GM21529 (cell line): ENCODE data around the gene GAS7.

ENCODE experiments used
- ATAC-seq: cut with Tn5 transposase; IDR thresholded peaks from one replicate; pipeline ENCODE4 v1.9.1; 2021; ENCODE audit not compliant: unreplicated experiment

GAS7 gene

DNA sequence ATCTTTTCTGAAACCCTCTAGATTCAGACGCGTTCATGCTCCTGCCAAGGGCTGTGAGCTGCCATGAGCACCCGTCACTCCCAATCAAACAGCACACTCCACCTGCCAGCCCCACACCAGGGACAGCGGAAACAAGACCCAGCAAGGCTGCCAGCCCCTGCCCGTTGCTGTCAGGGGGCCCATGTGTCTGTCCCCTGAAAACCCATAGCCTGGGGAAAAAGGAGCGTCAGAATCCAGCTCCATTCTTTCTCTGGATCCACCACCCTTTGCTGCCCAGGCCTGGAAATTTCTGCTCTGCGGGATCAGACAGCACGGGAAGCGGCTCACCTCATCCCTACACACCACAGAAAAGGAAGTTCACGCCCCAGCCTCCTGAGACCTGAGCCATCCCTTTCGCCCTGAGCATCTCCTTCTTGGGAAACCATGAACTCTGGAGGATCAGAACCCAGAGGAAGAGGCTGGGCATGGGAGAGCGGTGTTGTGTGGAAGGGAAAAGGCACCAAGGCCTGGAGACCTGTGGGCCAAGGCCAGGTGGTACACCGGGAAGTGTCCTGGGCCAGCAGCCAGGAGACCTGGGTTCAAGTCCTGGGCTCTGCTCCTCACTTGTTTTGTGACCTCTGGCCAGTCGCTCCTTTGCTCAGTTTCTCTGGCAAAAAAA is 241.8 kb downstream of the GAS7 start:
- no peak for ATAC-seq

GRCh38 chr17:9953492-9953891 is 244.9 kb downstream of the GAS7 start:
- no peak for ATAC-seq

- no peak for ATAC-seq
Measured at GRCh38 chr17:9951803-9952202, 246.6 kb downstream of the GAS7 start.

GRCh38 chr17:9948928-9949327 is 249.5 kb downstream of the GAS7 start:
- no peak for ATAC-seq

DNA sequence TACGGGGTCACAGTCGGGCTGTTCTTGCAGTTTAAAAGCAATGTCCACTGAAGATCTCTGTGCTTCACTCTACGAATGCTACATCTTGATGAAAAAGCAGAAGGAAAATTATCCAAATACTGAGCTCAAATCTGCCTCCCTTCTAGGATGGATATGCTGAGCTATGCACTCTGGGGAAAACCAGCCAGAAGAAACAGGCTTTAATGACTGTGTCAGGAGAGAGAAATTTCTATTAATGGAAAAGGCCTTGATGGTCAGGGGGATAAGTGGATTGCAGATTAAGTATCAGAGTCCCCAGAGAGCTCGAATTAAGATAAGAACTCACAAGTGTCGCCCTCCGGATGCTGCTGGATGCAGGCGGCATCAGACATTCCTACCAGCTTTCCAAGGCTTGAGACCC is 253.7 kb downstream of the GAS7 start:
- ATAC-seq, result no peak

DNA sequence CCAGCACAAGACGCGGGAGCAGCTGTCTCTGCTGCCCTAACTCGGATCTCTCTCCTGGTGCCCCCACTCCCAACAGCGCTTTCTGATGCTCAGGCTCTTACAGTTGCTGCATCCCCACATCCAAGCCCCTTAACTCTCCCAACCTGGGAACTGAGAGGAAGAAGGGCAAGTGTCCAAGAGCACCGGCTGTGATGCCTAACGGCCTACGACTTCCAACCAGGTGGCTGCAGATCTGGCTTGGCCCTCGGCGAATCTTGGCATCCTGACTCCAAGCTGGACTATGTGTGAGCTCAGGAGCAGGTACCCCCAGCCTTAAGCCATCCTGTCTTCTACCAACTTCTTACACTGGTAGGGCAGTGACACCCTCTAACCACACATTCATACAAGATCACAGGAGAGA is 255.1 kb downstream of the GAS7 start:
- ATAC-seq, result no peak

GRCh38 chr17:9942885-9943284 is 255.5 kb downstream of the GAS7 start:
- no peak for ATAC-seq

GRCh38 chr17:9941305-9941704 is 257.1 kb downstream of the GAS7 start:
- ATAC-seq, result no peak

DNA sequence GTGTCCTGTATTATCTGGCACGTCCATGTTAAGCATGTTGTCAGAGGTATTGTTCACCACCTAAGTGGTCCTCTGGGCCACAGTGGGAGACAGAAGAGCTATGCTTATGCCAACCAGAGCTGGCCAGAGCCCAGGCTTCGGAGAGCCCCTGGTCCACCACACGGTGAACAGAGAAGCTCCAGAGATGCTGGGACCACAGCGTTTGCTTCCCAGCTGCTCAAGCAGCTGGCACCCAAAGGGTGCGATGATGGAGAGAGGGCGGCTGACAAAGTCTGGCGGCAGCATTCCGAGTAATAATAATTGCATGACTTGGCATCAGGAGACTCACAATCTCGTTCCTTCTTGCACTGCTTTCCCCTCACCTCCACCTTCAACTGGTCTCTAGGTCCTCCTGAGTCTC is 257.6 kb downstream of the GAS7 start:
- ATAC-seq, result no peak

- ATAC-seq, result no peak
Measured at GRCh38 chr17:9938764-9939163, 259.6 kb downstream of the GAS7 start.

DNA sequence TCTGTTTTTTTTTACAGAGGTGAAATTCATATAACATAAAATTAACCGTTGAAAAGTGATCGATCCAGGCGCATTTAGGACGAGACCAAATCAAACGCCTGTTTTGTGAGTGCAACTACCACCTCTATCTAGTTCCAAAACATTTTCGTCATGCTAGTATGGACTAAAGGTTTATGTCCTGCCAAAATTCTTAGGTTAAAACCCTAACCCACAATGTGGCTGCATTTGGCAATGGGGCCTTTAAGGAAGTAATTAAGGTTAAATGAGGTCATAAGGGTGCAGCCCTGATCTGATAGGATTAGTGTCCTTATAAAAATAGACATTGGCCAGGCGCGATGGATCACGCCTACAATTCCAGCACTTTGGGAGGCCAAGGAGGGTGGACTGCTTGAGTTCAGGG is 260.5 kb downstream of the GAS7 start:
- no peak for ATAC-seq

DNA sequence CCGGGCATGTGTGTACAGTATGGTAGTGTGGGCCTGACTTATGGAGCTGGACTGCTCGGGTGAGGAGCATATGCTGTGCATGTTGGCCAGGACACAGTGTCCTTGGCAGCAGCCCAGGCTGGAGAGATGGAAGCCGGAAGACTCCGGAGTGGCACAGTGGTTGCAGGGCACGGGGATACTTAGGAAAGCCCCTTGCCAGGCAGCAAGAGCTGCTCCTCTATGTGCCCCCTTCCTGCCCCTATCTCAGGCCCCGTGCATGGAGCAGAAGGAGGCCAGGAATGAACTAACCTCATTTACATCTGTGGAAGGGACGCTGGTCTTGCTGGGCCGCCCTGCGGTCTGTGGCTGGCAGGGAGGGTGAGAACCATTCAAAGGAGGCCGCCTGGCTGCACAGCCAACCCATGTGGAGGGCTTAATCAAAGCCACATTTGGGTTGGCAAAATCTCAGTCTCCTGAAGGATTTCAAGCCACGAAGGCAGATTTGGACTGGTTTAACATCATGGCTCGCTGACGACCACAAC is 261.1 kb downstream of the GAS7 start:
- no peak for ATAC-seq

DNA sequence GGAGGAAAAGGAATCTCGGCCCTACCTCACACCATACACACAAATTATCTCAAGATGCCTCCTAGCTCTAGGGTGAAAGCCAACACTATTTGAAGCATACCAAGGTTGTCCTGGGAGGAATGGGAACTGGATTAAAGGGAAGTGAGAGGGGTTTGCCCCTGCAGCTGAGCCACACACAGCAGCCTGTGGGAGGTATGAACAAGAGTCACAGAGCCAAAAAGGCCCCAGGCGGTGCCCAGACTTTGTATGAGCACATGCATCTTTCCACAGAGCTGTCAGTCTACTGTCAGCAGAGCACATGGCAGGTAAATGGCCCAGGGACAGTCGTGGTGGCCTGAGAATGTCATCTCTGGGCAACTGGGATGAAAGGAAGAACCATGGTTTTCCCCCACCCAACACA is 262.3 kb downstream of the GAS7 start:
- ATAC-seq, result no peak

DNA sequence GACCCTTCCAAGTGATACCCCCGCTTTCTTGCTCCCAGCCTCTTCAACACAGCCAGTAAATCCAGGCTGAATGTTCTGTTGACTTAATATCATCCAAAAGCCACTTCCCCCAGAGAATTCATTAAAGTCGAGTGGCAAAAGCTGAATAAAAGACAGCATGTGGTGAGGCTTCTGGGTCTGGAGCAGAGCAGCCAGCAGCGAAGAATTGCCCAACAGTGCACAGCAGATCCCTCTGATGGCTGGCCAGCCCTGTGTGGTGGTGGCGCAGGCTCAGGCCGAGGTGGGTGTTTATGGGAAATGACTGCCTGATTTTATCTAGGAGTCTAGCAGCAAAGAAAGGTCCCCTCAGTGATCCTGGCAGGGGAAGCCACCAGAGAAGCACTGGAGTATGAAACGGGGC is 263.0 kb downstream of the GAS7 start:
- no peak for ATAC-seq

DNA sequence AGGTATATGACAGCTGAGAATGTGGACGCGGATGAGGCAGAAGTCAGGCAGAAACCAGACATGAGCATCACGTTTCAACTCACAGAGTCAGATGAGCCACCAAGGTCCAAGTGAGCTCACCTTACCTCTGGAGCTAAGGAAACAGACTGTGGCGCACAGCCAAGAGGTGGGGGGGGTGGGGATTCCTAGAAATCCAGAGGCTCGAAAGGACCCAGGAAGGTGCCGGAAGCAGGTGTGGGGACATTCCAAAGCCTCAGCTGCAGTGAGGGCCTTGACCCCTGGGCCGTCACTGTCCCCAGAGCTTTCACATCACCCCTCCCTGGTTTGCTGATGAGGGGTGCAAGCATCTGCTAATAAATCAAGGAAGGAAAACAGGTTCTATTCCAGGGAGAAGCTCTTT is 264.1 kb downstream of the GAS7 start:
- ATAC-seq, result no peak

GRCh38 chr17:9932491-9932890 is 265.9 kb downstream of the GAS7 start:
- no peak for ATAC-seq

DNA sequence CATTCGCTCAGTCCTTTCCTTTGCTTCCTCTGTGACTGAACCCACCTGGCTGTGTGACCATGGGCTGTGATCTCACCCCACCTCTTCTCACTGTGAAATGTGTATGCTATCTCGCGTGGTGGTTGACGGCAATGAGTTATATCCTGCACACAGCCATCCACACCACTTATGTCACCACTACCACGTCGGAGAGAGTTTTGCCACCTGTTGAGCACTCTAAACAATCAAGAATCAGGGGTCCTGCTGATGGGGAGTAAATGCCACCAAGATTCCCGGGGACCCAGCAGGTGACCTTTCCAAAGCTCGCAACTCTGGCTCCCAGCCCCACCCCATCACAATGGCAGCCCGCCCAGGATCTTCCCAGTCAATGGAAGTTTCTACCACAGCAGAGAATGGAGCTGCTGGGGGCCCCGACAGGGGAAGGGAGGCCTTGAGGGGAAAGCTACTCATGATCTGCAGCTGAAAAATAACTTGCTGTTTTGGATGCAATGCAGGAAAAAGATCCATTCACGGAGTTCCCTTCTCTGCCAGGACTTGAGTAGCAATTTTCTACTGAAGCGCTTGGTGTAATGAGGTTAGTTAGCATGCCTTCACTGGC is 267.2 kb downstream of the GAS7 start:
- ATAC-seq, result no peak

DNA sequence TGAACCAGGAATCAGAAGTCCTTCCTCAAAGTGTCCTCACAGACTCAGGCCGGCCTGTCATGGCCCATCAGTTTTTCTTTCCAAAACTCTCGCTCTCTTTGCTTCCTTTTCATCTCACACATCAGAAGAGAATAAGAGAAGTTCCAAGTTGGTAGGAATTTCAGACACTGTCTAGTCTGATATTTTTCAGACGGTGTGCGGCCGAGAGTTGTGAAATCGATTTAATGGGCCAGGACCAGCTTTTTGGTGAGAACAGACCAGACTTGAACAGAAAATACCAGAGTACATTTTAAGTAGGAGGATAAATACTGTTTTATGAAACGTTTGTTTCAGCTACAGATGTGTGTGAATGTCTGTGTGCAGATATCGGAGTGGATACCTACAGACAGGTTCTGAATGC is 268.5 kb downstream of the GAS7 start:
- no peak for ATAC-seq

GRCh38 chr17:9928601-9929333 is 269.6 kb downstream of the GAS7 start:
- no peak for ATAC-seq

DNA sequence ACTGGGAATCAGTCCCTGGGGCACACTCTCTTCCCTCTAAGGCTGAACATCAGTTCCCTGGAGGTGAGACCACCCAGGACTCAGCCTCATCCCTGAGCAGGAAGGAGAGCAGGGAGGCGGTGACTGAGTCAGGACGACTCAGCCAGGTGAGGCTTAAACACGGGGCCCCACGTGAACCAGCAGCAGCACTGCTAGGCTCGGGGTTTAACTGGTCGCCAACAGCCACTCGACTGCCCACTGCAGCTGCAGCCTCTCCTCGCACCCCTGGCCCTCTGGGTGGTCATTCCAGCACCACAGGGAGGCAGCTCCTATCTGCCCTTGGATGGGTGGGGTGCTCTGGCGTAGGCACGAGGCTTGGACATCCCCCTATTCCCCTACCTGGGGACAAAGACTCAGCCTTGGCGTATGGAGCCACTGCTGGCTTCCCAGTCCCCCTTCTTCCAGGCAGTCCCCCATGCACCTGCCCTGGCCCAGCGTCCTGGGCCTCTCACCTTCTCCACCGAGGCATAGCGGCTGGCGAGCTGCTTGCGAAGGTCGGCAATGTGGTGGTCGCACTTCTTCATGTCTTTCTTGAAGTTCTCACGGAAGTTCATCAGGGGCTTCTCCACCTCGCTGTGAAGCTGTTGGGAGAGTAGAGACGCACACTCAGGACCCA is 272.1 kb downstream of the GAS7 start:
- ATAC-seq, result no peak

DNA sequence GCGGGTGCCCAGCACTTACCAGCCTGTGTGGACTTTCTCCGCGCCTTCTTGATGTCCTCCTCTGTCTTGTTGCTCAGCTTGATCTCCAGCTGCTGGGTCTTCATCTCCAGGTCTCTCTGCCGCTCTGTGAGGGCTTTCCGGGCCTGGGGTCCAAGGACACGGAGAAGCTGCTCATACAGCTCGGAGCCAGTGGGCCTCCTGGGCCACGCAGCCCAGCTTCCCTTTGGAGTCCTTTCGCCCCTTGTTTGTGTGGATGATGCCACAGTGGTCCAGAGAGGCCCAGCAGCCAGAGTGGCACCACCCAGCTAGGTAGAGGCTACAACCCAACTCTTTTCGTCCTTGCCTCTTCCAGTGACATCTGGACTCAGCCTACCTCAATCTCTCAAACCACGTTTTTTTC is 272.9 kb downstream of the GAS7 start:
- ATAC-seq, result no peak

DNA sequence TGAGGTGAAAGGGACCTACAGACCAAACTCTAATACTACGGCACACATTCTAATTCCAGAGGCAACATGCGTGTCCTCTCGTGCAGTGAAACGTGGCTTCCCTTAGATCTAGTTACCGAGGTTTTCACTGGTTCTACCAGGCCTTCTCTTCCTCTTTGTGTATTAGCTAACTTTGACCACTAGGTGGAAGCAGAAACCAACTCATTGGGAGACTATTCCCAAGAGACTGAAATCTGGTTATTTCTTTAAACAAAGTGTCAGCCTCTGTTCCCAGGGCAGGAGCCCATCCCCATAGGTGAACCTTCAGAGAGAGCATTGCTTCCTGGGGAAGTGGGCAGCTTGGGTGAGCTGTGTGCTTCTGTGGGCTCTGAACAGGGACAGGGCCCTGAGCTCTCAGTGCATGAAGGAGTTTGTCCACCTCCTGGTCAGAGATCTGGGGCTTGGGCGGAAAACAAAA is 273.6 kb downstream of the GAS7 start:
- ATAC-seq, result no peak
